Measurements from ENCODE around the gene PTPRM.

- no peak for TF ChIP-seq CTCF (IDR thresholded peaks at IDR 0.05; ENCODE audit: low read depth, low read length, poor library complexity, severe bottlenecking)
- TF ChIP-seq EZH2phosphoT487 (IDR thresholded peaks at IDR 0.05; ENCODE audit: borderline replicate concordance, low read length): no peak
Observed at GRCh38 chr18:8186413-8186812, 619.3 kb downstream of the PTPRM start.
